ENCODE measurements around the gene SLMAP.

Gene SLMAP

DNA sequence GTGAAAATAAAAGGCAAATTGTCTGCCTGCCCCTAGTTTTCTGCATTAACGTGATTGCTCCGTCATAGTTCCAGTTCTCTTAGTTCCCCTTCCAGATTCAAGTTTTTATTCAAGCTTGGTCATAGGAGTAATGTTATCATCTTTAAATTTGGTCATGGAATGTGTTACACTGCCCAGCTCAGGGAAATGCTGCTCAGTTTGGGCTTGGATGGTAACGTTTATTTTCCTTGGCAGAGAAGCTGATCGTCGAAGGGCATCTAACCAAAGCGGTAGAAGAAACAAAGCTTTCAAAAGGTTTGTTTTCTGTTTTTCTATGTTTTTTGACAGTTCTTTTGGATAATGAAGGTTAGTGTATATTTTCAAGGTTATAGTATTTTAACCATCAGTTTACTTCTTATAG, 133.7 kb downstream of the SLMAP start:
- DNase-seq (ENCODE audit: low read depth in 2 of 3, low spot score in 1 of 3): no peak

DNA sequence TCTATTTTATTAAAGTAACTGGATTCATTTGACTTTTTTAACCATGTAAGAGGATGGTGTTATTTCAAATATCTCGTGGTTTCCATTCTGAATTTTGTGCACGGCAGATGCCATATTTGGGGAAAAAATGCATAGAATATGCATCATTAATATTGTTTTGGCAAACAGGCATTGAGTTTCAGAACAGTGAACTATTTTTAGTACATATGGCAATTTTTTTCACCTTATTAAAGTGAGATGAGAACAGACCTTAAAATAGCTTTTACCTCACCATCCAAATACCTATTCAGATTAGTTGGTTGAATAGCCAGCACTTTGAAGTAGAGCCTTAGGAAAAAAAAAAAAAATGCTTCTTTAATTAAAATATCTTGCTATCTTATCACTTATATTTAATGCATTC, 134.8 kb downstream of the SLMAP start:
- no peak for DNase-seq (ENCODE audit: low read depth in 2 of 3, low spot score in 1 of 3)

DNA sequence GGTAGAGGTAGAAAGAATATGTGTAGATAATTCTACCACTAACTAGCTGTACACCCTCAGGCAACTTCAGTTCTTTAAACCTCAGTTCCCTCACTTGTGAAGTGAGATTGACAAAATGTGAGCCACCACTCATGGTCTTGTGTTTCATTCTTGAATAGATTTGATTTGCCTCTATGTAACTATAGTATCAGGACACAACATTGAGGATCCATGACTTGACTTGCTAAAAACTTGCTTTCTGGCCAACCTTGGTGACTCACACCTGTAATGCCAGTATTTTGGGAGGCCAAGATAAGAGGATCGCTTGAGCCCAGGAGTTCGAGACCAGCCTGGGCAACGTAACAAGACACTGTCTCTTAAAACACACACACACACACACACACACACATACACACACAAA, 136.3 kb downstream of the SLMAP start:
- DNase-seq (ENCODE audit: low read depth in 2 of 3, low spot score in 1 of 3): no peak

DNA sequence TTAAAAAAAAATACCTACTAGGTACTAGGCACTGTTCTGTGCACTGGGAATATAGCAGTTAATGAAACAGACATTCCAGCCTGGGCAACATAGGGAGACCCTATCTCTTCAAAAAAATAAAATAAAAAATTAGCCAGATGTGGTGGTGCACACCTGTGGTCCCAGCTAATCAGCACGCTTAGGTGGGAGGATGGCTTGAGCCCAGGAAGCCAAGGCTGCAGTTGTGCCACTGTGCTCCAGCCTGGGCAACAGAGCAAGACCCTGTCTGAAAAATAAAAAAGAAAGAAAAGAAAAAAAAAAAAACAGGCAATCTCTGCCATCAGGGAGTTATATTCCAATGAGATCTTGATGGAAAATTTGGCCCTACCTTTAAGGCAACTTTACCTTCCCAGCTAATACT, 137.0 kb downstream of the SLMAP start:
- no peak for DNase-seq (ENCODE audit: low read depth in 2 of 3, low spot score in 1 of 3)

DNA sequence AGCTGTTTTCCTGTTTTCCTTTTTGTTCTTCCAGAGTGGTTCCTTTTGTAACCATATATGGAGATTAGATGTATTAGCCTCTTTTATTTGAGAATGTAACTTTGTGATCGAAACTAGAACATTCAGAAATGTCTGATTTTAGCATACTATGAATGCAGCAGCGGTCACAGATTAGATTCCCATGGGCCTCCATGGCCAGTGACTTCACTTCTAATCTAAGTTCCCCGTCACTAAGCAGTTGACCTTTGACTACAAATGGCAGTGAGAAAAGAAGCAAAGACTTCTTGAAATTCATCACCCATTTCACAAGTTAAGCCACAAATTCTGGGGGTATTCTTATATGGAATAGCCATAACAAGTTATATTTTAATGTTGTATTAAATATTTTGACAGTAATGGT, 137.6 kb downstream of the SLMAP start:
- DNase-seq (ENCODE audit: low read depth in 2 of 3, low spot score in 1 of 3): no peak

DNA sequence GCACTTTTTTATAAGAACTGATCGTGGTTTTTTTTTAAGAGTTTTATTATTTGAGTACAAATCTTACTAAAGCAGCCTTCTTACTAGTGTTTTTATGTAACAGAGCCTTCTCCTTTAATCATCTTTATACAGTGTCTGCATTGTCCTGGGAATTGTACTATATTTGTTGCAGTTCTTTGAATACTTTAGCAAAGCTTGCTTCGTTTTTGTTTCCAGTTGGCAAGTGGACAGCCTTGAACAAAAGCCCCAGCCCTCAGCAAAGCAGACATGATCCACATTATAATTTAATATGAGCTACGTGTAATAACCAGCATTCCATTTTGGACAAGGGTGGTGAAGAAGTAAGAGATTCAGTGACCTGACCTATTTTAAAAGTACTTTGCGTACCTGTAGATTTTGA, 139.9 kb downstream of the SLMAP start:
- no peak for DNase-seq (ENCODE audit: low read depth in 2 of 3, low spot score in 1 of 3)

DNA sequence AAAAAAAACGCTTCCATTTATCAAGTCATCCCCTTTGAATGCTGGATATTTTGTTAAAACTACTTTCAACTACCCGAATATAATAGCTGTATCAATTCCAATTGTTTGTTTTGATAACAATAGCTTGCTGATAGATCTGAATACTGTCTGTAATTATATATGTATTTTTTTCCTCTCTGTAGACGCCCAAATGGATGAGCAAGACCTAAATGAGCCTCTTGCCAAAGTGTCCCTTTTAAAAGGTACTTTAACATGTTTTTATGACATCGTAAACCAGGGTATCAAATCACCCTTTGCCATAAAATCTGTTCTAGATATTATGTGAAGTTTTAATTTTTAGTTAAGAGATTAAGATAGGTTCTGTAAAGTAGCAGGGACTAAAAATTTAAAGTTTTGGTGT, 140.6 kb downstream of the SLMAP start:
- no peak for DNase-seq (ENCODE audit: low read depth in 2 of 3, low spot score in 1 of 3)

DNA sequence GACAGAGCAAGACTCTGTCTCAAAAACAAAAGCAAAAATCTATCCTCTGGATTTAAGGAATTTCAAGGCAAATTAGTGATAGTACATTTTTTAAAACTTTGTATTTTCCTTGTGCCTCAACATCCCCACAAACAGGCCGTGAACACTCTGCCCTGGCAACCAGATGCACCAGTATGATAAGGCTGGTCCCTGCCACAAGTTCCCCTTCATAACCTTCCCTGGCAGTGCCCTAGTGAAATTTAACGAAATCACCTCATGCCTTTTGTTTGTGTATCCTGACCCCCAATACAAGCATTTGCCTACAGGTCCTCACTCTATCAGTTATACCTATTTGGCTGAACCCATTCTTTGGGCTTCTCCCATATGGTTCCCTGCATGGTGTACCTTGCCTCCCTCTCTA, 144.7 kb downstream of the SLMAP start:
- no peak for DNase-seq (ENCODE audit: low read depth in 2 of 3, low spot score in 1 of 3)

DNA sequence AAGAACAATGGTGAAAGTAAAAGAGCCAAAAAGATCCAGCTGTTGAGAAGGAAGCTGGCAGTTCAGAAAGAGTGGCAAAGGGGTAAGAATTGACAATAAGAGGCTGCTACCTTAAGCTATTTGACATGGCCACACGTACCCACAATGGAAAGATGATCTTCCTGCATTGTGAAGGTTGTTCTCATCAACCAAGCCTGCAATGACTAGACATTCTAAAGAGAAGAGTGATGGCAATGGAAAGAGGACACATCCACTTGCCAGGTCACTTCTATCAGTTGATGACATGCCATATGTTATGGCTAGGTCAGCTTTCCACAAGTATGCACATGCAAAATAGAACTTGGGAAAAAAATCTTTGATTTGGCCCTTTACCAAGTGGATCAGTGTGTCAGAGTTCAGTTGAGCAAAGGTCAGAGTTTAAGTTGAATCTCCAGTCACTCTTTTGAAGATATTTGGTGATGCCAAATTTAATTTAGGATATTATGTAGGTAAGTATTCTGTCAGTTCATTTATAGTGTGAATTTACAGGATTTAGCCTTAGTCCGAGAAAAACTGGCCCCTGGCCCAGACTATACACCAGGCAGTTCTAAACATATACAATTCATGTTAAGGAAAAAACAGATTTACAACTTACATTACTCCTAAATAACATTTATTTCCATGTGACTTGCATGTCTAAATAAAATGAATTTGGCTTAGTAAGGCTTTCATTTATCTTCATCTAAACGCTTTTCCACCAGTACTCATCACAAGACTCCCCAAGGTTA, 147.2 kb downstream of the SLMAP start:
- DNase-seq (ENCODE audit: low read depth in 2 of 3, low spot score in 1 of 3): no peak

DNA sequence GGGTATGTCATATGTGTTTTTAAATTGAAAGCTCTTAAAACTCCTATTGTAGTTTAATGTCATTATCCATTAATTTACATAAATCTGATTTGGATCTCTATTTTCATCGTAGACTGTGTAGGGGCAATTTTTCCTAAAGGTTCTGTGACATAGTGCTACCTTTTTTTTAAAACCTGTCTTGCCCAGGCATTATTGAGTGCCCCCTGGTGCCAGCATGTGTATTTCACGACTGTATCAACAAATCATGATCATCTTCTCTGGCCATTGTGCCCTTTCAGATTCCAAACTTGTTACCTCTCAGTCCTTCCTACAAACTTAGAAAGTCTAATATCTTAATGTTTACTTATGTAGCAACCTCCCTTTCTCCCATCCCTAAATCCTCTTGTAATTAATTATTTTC, 154.9 kb downstream of the SLMAP start:
- DNase-seq (ENCODE audit: low read depth in 2 of 3, low spot score in 1 of 3): peak in 1 of 3 donors; percentile 3

DNA sequence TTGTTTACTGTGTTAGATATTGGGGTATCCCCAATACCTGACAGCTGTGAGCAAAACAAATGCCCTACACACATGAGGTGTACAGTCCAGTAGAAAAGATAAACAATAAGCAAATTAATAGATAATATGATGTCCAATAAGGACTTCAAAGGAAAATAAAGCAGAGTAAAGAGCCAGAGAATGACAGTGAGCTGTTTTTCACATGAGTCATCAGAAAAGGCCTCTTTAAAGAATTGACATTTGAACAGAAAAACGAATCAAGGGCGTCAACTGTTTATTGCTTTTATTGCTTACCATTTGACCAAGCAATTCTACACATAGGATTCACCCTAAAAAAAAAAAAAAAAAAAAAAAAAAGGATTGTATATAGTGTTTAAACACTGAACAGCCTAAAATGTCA, 155.5 kb downstream of the SLMAP start:
- DNase-seq (ENCODE audit: low read depth in 2 of 3, low spot score in 1 of 3): no peak

DNA sequence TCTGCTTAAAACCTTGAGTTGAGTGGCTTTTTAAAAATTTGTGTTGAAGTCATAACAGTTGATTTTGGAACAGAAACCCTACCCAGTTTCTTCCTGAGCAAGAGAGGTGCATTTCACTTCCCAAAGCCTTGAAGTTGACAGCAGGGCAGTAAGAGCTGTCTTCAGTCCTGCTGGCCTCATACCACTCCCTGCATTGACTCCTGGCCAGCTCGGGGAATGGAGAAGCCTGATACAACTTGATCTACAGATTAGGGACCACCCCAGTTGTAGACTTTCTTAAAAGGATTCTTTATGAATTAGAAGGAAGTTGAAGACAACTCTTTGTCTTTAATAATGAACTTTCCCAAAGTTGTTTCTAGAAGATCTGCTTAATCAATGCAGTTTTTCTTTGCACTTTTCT, 161.5 kb downstream of the SLMAP start:
- DNase-seq (ENCODE audit: low read depth in 2 of 3, low spot score in 1 of 3): no peak

DNA sequence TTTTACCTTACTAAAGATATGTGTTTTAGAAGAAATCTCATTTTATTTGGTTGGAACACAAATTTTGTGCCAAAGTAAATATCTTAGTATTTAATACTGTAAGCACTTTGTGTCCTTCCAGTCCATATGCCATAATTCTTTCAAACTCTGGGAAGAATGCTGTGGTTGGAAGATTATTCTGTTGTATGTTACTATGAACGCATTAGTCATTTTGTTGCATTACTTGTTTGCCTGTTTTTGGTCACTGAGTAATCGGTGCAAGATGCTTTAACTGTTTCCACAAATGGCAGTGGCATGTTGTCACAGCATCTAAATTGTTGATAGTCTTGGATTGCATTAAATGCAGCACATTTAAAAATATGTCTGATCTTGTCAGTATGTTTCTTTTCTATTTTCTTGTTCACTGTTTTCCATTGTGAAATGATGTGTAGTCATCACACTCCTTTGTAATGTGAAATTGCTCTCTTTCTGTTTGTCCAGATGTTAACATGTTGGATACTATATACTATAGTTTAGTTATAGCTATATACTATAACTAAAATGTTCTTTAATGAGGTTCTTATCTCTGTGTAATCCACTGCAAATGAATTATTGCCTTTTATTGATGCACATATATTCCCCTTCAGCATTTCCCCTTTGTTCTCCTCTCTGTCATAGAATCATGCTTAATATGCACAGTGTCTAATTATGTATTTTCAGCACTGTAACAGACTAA, 162.2 kb downstream of the SLMAP start:
- no peak for DNase-seq (ENCODE audit: low read depth in 2 of 3, low spot score in 1 of 3)

DNA sequence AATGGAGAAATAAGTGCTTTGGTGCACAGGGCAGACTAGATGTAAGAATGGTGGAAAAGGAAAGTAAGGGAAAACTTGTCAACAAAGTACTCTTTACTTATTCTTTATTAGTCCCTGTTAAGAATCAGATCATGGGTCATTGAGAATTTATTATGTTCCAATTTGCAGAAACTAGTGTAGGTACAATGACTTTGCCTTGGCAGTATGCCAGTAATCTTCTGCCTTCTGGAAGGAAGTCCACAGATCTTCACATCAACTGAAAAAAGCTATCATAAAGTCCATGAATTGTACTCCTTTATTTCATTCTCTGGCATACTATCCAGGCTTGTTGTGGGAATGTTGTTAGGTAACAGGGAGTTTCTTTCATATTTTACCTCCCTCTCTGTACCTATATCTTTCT, 163.9 kb downstream of the SLMAP start:
- no peak for DNase-seq (ENCODE audit: low read depth in 2 of 3, low spot score in 1 of 3)

DNA sequence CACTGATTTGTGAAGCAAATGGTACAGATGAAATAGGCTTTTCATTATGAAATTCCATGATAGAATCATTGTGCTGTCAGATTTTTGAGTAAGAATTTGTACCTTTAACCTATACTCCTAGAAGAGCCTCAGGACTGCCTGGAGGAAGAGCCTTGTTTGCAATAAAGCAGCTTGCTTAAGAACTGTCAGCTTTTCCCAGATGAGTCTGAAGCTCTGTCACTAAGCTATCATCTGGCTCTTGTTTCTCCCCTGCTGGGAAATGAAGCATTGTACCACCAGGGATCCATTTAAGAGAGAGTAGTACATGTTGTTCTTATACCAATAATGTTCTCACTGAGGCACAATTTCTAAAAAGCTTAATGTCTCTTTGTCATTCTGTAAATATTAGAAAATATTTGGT, 167.0 kb downstream of the SLMAP start:
- no peak for DNase-seq (ENCODE audit: low read depth in 2 of 3, low spot score in 1 of 3)

DNA sequence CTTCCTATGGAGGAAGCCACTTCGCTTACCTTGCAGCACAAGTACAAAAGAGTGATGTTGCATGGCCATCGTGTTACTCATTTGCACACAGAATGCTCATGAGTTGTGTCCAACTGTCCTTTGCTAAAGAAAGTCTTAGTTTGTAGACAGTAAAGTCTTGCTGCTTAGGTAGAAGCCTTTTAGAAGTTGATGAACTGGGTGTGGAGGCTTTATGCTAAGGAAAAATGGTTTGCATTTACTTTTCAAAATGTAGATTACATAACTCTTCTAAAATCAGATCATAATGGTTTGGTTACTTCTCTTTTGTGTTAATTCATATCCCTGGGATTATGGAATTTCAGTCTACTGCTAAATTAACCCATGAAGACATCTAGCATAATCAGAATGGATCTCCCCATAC, 167.6 kb downstream of the SLMAP start:
- no peak for DNase-seq (ENCODE audit: low read depth in 2 of 3, low spot score in 1 of 3)

DNA sequence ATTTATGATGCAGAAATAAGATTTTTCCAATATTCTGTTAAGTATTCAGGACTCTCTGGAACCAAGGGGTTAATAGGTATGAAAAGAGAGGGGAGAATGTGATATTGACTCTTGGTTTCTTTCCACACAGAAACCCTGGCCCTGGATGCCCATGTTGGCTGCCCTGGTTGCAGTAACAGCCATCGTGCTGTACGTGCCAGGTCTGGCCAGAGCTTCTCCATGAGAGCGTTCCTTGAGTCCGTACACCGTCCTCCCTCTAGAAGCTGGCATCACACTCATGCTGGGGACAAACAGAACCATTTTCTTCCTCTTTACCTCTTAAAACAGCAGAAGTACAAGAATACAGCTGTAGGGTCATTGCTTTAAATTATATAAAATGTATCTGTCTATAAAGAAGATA, 171.1 kb downstream of the SLMAP start:
- no peak for DNase-seq (ENCODE audit: low read depth in 2 of 3, low spot score in 1 of 3)

DNA sequence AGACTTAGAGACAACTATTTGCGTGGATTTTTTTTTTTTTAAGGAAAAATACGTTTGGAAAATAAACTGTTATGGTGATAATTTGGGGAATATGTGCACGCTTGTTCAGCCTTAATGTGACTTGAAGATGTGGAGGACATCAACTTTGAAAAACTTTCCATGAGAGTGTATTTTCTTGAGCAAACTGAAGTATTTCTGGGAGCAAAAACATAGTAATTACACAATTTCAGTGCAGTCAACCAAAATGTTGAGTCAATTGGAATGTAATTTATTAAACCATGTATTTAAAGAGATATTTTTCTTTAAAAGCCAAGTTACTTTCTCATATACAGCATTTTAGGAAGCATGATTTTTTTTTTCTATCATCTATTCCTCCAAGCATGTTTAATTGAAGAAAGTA, 171.8 kb downstream of the SLMAP start:
- no peak for DNase-seq (ENCODE audit: low read depth in 2 of 3, low spot score in 1 of 3)

DNA sequence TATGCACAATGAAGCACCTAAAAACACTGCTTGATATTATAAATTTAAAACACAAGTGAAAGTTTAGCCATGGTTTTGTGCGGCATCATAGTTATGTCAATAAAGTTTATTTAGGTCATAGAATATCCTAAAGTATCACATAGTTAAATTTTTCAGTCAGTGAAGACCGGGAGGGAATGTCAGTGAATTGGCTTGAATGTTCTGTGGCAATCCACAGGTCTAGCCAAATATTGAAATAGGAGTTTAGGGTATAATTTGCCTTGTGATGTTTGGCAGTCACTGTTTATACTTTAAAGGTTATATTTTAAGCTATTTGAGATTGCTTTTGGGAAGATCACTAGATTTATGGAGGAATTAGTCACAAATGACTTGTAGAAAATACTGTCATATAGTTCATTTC, 172.4 kb downstream of the SLMAP start:
- DNase-seq (ENCODE audit: low read depth in 2 of 3, low spot score in 1 of 3): no peak

DNA sequence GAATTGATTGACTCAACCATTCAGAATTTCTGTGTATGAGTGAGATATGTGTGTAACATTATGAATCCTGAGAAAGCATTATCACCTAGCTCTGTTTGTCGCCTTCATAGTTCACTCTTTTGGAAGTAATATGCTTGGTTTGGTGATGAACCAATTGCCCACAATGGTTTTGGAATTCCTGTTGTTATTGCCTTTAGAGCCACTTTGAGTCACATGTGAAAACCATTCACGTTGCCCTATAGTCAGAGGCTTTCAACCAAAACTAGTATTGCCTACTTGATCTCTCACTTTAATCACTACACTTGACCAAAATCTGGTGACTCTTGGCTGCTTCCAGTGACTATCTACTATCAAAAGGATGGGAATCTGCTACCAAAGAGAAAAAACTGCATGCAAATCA, 173.9 kb downstream of the SLMAP start:
- no peak for DNase-seq (ENCODE audit: low read depth in 2 of 3, low spot score in 1 of 3)

DNA sequence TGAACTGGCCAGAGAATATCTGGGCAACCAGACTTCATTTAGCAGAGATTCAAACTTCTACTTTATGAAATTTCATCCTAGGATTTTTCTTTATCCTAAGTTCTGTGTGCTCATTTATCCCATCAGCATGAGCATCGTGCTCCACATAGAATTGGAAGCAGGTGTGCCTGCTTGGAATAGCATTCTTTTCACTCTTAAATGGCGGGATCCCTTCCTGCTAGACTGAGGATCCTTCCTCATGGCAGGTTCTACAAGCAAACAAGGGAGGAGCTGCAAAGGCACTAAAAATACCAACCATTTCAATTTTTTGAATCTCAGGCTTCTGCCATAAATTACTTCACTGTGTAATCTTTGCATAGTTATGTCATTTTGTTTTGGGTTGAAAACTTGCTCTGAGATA, 177.5 kb downstream of the SLMAP start:
- no peak for DNase-seq (ENCODE audit: low read depth in 2 of 3, low spot score in 1 of 3)

DNA sequence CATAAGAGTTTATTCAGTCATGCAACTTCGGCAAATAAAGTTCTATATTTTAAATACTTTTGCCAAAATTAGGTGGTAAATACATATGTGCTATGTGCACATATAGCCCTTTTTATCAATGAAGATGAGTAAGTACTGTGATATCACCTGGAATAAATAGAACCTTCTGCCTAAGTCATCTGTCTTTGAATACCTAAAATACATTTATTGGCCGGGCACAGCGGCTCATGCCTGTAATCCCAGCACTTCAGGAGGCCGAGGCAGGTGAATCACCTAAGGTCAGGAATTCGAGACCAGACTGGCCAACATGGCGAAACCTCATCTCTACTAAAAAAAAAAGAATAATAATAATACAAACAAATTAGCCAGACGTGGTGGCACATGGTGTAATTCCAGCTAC, 178.3 kb downstream of the SLMAP start:
- DNase-seq (ENCODE audit: low read depth in 2 of 3, low spot score in 1 of 3): no peak

DNA sequence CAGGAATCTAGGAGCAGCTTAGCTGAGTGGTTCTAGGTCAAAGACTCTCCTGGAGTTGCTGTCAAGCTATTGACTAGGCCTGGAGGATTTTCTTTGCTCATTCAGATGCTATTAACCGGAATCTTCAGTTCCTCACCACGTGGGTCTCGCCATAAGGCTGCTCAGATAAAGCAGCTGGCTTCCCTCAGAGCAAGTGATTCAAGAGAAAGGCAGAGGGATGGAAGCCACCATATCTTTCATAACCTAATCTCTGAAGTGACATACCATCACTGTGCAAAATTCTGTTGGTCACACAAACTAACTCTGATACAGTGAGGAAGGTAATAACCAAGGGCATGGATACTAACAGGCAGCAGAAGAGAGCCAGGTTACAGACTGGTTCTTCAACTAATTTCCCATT, 179.4 kb downstream of the SLMAP start:
- DNase-seq (ENCODE audit: low read depth in 2 of 3, low spot score in 1 of 3): no peak
